HFF-Myc (cell line): ENCODE results near the gene MTG1.

Source experiments
- DNase-seq: peaks from one replicate; pipeline ENCODE4 v3.0.0-alpha.2; 2011; ENCODE audit warnings: low read depth; ENCODE audit errors: extremely low read depth
- H3K4me3 ChIP-seq: replicated peaks from 2 replicates; pipeline ENCODE4 v1.5.1; 2011; ENCODE audit warnings: low read depth, mild to moderate bottlenecking, control low read depth, low read length
- CTCF ChIP-seq: IDR thresholded peaks from 2 replicates; pipeline ENCODE4 v1.5.1; 2012; ENCODE audit warnings: mild to moderate bottlenecking, low read depth, low read length, control low read depth; ENCODE audit errors: missing control alignments

MTG1 gene

DNA sequence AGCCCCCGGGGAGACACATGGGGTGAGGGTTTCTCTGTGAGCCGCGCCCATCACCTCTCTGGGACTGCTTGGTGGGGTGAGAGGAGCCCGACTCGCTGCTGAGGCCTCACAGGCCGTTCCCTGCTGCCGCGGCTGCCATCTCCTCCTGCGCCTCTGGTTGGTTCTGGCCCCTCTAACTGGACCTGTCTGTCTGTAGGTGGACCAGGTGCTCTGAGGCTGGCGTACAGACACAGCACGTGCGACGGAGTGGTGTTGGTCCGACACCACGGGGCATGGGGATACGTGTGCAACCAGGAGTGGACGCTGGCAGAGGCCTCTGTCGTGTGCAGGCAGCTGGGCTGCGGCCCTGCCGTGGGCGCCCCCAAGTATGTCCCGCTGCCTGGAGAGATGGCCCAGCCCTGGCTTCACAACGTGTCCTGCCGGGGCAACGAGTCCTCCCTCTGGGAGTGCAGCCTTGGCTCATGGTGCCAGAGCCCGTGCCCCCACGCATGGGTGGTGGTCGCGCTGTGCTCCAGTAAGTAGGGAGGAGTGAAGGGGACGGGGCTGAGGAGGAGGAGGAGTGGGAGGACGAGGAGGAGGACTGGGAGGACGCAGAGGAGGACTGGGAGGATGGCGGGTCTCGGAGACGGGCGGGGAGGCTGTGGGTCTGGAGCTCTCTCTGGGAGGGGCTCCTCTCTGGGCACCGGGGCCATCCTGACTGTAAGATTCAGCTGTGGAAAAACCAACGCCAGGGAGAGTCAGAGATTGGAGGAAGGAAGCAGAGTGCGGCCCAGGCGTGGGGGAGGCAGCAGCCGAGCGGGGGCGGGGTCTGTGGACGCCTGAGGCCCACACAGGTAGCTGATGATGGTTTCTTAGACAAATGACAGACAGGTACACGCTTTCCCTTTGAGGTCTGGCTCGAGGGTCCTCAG lies 62.3 kb downstream of the MTG1 start:
- TF ChIP-seq CTCF, result no peak
- no peak overlapping the region for H3K4me3 ChIP-seq
- no peak for DNase-seq

- DNase-seq, result no peak
- no peak for TF ChIP-seq CTCF
- no peak overlapping the region for H3K4me3 ChIP-seq
These were observed 63.3 kb downstream of the MTG1 start for GRCh38 chr10:133457100-133457841.

DNA sequence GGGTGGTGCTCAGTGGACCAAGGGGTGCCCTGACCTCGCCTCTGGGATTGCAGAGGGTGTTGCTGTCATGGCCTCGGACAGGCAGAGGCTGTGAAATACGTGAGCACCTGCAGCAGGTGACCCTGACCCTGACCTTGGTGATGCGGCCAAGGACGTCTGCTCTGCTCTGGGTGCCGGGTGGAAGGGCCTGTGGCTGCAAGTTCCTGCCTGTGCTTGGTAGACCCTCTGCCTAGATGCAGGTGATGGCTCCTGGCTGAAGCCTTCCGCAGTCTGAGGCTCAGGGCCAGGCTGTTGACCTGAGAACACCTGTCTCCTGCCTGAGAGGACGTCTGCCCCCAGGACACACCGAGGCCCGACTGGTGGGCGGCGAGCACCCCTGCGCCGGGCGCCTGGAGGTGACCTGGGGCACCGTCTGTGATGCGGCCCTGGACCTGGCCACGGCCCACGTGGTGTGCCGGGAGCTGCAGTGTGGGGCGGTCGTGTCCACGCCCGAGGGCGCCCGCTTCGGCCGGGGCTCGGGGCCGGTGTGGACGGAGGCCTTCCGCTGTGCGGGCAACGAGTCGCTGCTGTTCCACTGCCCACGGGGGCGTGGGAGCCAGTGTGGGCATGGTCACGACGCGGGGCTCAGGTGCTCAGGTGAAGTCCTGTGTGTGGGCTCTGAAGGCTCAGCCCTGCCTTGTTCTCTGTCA lies 64.2 kb downstream of the MTG1 start:
- TF ChIP-seq CTCF, result no peak
- no peak for DNase-seq
- no peak overlapping the region for H3K4me3 ChIP-seq

DNA sequence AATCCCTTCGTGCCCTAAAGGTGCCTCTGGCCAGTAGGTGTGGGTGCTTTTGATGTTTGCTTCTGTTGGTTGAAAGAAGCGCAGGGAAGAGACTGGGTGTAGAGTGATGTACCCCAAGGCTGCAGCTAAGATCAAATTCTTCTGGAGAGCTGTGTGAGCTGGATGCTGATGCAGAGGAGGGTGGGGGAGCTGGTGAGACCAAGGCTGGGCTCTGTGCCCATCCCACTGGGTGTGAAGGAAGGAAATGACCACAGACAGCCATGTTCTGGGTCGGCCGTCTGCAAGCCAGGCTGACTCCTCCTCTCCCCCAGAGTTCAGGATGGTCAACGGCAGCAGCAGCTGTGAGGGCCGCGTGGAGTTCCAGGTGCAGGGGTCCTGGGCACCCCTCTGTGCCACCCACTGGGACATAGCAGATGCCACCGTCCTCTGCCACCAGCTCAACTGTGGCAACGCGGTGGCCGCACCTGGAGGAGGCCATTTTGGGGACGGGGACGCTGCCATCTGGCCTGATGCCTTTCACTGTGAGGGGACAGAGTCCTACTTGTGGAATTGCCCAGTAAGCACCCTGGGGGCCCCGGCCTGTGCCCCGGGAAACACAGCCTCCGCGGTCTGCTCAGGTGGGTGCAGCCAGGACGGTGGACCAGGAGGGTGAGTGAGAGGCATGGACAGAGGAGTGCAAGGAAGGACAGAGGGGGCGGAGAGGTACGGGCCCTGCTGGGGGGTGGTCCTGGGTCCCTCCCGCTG lies 64.9 kb downstream of the MTG1 start:
- H3K4me3 ChIP-seq, result no peak overlapping the region
- no peak for TF ChIP-seq CTCF
- no peak for DNase-seq

DNA sequence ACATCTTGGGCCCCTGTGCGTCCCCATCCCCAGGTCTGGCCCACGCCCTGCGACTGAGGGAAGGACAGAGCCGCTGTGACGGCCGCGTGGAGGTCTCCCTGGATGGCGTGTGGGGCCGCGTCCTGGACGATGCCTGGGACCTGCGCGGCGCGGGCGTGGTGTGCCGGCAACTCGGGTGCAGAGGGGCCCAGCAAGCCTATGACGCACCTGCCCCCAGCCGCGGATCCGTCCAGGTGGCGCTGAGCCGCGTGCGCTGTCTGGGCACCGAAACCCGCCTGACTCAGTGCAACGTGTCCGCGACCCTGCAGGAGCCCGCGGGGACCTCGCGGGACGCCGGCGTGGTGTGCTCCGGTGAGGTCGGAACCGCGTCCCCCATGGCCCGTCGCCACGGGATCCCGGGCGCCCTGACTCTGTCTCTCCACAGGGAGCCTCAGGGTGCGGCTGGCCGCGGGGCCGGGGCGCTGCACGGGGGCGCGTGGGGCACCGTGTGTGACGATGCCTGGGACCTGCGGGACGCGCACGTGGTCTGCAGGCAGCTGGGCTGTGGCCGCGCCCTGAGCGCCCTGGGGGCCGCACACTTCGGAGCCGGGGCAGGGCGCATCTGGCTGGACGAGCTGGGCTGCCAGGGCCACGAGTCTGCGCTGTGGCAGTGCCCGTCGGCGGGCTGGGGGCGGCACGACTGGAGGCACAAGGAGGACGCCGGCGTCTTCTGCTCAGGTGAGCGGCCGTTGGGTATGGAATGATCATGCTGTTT lies 65.7 kb downstream of the MTG1 start:
- no peak for DNase-seq
- TF ChIP-seq CTCF, result no peak
- H3K4me3 ChIP-seq, result no peak overlapping the region

GRCh38 chr10:133460208-133460769 lies 66.3 kb downstream of the MTG1 start:
- H3K4me3 ChIP-seq, result no peak overlapping the region
- no peak for DNase-seq
- TF ChIP-seq CTCF, result no peak
